GM18498 (cell line): ENCODE data around the gene IL18.
"Not testable (repeated sequence)": the region's sequence is repeated elsewhere in the genome, so short reads cannot be mapped to it uniquely, and the experiment has no call there.

Experiments
- ATAC-seq: cut with Tn5 transposase; IDR thresholded peaks from one replicate; pipeline ENCODE4 v1.9.1; 2021; ENCODE audit warnings: mild to moderate bottlenecking, moderate library complexity; ENCODE audit not compliant: unreplicated experiment

The IL18 gene

DNA sequence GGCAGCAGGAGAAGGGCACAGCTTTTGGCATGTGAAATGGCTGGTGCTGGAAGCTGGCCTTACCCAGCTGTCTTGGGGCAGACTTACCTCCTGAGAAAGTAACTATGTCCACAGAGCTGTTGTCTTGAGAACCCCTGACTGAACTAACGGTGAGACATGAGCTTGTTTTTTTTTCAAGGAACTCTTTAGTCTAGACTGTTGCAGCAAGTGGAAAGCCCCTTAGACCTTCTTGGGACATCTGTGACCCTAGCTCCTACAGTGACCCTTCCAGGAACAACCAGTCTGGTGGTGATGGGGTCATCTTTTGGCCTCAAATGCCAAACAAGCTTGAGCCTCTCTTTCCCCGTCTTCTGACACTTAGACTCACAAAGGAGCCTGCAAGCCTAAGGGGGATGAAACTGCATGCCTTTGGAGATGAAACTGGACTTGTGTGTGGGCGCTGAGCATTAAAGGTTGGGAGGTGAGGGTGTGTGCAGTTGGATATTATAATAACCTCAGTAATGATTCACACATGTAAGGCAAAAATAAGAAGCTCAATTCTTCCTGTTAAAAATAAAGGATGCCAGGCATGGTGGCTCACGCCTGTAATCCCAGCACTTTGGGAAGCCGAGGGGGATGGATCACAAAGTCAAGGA, 41.8 kb downstream of the IL18 start:
- ATAC-seq: no peak

DNA sequence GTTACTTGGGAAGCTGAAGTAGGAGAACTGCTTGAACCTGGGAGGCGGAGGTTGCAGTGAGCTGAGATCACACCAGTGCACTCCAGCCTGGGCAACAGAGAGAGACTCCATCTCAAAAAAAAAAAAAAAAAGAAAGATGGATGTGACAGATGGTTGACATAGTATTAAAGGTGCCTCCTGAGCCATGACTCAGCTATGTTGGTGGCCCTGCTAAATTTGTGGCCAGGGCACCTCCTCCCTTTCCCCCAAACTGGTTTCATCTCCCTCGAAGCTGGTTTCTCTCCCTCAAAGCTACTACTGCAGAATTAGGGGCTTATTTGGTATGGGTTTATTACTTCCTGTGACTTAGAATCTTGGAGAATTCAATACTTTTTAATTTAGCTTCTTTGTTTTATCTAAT, 45.7 kb downstream of the IL18 start:
- no peak for ATAC-seq

DNA sequence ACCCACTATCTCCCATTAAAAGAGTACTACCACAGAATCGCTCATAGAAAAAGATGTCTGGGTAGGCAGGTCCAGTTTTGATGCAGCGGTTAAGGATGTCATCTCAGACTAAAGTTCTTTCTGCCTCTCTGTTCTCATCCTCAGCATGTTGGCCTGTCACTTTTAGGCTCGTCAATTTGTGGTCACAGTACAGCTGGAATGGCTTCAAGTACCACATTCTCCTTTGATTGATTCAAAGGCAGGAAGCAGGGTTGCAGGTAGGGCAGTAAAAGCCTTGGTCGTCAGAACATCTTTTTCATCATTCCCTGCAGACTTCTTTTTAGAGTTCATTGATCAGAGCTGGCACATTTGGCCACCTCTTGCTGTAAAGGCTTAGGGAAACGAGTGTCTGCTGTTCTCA, 48.5 kb downstream of the IL18 start:
- no peak for ATAC-seq

DNA sequence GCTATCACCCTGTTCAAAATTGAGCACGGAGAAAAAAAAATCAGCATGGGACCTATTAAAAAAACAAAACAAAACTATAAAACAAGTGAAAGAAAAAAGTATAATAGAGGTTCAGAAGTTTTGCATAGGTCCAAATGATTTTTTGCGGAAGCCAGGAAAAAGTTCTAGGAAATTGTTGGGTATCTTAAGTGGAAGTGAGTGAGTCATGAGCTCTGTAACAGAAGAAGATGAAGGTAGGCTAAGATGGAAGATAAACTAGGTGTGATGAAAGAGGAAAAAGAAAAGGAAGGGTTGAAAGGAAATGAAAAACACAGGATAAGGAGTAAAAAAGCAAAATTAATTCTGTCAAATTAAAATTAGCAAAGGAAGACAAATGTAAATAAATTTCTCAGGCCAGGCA, 49.4 kb downstream of the IL18 start:
- ATAC-seq: no peak

DNA sequence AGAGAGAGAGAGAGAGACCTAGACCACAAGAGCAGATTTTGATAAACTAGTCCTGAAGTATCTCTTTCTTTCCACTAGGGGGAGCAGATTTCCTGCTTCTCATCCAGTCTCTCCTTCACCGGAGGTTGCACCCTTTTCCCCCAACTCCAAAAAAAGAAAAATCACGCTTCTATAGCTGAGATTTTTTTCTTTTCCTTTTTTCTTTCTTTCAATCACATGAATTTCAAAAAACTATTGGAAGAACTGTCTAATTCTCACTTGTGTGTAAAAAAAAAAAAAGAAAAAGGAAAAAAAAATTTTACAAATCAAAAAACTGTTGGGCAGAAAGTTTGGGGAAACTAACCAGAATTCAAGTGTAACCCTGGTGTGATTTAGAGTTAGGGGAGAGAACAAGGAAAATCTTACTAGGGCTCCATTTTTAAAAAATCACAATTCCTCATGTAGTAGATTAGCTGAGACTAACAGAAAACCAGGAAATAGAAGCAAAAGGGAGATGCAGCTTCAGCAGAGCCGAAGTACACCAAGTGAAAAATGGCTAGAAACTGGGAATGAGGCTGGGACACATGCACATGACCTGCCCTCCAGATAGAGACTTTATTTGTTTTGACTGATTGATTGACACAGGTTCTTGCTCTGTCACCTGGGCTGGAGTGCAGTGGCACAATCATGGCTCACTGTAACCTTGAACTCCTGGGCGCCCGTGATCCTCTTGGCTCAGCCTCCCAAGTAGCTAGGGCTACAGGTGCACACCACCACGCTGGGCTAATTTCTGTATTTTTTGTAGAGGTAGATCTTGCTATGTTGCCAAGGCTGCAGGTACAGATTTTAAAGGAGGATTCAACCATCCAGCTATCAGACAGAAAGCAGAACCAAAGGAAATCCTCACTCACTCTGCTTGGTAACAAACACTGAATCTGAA, 50.1 kb downstream of the IL18 start:
- ATAC-seq: no peak

DNA sequence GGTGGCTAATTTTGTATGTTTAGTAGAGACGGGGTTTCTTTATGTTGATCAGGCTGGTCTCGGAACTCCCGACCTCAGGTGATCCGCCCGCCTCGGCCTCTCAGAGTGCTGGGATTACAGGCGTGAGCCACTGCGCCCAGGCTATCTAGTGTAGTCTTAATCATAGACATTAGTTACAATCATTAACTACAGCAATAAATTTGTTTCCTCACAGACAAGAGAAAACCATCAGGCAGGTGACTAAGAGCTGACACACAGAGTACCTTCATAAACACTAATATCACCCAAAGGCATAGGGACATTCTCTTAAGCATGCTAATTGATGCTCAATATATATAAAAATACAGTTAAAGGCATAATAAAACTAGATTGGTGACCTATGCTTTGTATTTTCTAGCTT, 57.8 kb downstream of the IL18 start:
- no peak for ATAC-seq

DNA sequence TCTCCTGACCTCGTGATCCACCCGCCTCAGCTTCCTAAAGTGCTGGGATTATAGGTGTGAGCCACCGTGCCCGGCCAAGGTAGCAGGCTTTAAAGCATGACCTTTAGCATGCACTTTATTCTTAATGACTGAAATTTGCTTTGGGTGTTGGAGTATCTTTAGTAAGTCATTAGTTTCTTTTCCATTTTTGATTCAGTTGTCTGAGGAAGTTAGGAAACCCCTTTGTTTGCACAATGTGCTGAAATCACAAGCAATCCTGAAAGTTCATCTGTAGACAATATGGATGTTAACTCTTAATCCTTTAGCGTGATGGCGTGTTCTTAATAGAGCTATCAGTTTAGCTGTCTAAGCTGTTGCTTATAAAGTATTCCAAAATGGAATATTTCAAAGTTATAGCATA, 60.4 kb downstream of the IL18 start:
- ATAC-seq: no peak

DNA sequence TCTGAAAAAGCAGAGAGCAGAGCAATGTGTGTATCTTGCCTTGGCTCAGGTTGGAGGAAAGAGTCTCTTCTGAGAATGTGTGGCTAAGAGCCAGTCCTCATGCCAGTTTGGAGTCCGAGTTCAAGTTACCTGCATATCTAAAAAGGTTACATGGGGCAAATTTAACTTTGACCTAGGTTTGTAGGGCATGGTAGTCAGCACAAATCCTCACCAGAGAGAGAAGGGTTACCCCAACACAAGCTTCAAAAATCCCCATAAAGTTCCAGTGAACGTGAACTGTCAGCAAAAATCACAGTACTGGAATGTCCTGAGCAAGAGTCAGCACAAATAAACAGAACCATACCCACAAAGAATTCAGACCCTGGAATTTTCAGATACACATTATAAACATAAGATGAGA, 63.4 kb downstream of the IL18 start:
- no peak for ATAC-seq

DNA sequence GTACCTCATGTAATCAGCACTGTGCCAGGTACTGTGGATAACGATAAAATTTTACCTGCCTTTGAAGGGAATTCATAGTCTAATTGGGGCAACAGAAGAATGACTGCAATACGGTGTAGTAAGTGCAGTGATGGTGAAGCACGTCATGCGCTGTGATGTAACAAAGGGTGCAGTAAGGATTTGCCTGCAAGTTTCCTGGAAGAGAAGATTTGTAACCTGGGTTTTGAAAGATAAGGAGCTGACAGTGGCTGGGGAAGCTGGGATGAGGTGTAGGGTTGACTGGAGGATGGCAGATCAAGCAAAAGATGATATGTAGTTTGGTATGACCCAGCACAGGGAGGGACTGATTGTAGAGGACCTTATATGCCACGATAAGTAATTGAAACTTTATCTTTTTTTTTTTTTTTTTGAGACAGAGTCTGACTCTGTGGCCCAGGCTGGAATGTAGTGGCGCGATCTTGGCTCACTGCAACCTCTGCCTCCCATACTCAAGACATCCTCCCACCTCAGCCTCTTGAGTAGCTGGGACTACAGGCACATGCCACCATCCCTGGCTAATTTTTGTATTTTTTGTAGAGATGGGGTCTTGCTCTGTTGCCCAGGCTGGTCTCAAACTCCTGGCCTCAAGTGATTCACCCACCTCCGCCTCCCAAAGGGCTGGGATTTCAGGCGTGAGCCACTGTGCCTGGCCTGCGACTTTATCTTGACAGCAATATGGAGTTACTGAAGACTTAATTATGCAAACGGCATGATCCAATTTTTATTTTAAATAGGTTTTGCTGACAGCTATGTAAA, 66.0 kb downstream of the IL18 start:
- ATAC-seq: no peak

DNA sequence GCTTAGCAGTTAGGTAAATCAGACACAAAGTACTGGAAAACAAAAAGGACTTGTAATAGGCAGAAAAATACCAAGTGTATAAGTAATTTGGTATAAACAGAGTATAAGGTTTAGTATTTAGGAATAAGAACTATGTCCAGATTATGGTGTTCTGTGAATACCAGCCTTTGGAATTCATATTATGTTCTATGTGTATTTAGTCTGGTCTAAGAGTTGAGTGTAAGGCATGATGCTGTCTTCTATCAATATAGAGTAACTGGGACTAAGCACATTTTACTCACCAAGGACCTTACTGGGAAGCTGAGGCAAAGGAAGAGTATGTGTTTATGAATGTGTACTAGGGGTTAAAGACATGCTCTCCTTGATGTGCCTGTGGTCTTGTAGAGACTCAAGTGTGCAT, 67.7 kb downstream of the IL18 start:
- no peak for ATAC-seq

DNA sequence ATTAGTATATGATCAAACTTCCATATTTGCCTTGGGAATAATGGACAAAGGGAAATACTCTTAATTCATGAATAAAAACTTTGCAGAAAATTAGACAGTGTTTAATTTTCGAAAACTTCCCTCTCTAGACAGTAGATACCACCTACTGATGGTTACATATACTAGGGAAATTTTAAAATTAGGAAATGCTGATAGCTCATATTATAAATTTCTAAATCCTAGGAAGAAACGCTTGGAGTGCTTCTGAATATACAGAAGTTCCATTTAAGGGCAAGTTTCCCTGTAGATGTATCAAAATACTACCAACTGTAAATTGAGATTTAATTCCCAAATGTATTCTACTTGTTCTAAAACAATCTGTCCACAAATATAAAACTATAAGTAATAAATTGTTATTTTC, 68.6 kb downstream of the IL18 start:
- ATAC-seq: not testable (repeated sequence)
